ENCODE results near the gene SLC30A4. TPM values are rescaled to one million over a fixed set of nuclear protein-coding genes. Genes with fewer than 3 reads are reported as not detected.

The SLC30A4 gene
- total RNA-seq, 1 donor from 2014 or later = 5.8 TPM

GRCh38 chr15:45451265-45451664 is 71.3 kb downstream of the SLC30A4 start:
- no peak for DNase-seq (ENCODE audit: low spot score)

DNA sequence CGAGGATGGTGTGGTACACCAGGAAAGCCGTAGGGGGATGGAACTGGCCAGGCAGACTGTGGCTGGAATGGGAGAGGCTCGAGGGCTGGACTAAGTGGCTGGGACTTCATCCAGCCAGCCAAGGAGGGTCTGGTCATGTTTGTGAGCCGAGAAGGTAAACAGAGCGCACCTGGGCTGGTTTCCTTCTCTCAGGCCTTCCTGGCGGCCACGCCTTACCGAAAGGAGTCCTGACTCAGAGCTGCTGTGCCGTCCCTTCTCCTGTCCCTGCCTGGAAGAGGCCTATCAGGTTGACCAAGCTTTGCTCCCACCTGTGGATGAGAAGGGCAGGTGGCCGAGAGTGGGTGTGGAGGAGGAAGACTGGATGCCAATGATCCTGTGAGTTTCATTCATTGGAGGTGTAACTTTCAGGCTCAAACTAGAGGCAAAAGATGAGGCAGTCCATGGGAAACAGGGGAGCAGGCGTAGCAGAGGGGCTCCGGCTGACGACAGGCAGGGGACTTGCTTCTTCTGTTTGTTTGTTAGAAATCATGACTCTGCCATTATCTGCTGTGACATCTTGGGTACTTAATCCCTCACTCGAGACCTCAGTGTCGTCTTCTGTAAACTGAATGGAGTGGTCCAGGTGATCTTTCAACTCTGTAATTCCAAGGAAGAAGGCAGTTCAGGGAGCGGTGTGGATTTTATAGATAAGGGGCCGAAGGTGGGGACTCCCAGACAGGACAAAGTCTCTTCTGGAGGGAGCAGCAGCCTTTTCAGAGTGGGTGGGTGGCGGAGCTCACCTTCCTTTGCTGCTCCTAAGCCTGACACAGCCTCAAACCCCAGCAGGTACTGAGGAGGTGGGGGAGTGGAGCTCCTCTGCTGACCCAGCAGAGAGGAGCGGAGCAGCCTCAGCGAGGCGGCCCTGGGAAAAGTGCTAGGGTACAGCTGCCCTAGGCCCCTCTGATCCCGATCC is 72.4 kb downstream of the SLC30A4 start:
- peak; percentile 76 for DNase-seq (ENCODE audit: low spot score)

DNA sequence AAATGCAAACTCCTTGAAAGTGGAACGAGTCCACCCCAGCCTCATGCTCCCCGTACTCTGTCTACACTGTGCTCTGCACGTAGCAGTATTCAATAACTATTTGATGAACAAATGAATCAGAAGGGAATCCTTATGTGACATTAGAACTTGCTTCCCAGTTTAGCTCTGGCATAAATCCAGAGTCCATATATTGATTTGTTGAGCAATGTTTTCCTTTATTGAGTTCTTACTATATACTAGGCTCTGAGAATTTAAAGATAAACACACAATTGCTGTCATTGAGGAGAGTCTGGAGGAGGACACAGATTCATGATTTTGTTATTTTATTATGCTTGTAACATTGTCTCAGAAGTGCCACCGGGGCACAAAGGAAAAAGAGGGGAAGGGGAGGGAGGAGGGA is 73.2 kb downstream of the SLC30A4 start:
- DNase-seq (ENCODE audit: low spot score) = no peak

DNA sequence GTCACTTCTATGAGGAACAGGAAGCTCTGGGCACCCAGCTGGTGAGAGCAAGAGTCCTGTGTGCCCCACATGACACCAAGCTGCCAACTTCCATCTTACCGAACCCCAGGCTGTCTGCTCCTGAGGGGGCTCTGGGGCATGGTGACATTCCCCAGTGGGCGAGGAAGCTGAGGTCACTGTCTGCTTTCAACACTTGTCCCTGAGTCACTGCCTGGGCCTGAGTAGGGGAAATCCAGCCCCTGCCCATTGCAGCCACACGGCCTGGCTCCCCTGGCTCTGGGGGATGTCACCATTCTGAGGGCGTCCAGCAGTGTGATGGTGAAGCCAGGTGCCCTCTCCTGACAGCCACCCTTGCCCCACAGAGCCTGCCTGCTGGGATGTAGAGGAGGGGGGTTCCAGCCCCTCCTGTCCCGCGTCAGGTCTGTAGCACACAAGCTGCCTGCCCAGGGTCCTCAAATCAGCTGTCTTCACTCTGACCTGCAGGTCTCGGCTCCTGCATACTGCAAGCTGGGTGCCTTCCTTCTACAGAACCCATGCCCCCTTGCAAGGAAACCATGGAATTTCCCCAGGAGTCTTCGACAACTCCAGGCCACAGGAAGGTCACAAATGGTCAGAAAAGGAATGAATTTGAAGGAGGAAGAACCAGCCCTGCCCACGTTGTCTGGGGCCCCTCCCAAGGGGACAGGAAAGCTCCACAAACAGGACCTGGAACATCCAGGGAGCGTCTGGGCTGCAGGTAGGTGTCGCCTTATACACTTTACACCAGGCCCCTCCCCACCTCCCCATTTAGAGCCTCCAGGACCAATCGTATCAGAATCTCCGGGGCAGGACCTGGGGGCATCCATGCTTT is 74.3 kb downstream of the SLC30A4 start:
- no peak for DNase-seq (ENCODE audit: low spot score)

- no peak for DNase-seq (ENCODE audit: low spot score)
Measured at GRCh38 chr15:45443645-45444044, 78.9 kb downstream of the SLC30A4 start.

- DNase-seq (ENCODE audit: low spot score) = no peak
Measured at GRCh38 chr15:45442507-45443135, 79.9 kb downstream of the SLC30A4 start.

GRCh38 chr15:45441686-45442085 is 80.9 kb downstream of the SLC30A4 start:
- no peak for DNase-seq (ENCODE audit: low spot score)

- no peak for DNase-seq (ENCODE audit: low spot score)
Measured at GRCh38 chr15:45441036-45441435, 81.5 kb downstream of the SLC30A4 start.

DNA sequence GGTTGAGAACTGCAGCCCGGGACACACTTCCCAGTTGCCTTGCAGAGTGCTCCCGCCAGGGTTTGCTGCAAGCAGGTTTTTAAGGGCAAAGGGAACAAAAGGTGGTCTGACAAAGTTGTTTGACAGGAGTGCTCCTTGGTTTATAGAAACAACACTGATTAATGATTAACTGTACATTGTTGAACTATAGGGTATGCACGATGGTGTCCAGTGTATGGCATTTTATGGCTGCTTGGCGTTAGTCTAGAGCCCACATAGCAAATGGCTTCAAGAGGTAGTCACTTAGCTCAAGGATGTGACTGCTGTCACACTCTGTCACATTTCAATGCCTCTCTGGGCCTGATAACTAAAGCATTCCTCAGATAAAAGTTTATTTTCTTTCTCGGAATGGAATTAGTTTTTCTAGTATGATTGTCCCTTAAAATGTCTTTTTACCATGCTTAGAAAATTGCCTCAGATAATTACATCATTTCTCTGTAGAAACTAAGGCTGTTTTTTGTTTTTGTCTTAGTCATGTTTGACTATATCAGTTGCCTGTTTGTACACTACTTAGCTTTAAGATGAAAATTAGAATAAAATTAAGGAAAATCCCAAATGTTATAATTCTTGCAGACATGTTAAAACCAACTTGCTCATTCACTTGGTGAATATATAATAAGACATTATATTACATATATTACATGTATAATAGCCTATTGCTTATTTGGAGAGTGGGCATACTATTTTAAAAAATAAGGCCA is 82.9 kb downstream of the SLC30A4 start:
- DNase-seq (ENCODE audit: low spot score) = no peak

DNA sequence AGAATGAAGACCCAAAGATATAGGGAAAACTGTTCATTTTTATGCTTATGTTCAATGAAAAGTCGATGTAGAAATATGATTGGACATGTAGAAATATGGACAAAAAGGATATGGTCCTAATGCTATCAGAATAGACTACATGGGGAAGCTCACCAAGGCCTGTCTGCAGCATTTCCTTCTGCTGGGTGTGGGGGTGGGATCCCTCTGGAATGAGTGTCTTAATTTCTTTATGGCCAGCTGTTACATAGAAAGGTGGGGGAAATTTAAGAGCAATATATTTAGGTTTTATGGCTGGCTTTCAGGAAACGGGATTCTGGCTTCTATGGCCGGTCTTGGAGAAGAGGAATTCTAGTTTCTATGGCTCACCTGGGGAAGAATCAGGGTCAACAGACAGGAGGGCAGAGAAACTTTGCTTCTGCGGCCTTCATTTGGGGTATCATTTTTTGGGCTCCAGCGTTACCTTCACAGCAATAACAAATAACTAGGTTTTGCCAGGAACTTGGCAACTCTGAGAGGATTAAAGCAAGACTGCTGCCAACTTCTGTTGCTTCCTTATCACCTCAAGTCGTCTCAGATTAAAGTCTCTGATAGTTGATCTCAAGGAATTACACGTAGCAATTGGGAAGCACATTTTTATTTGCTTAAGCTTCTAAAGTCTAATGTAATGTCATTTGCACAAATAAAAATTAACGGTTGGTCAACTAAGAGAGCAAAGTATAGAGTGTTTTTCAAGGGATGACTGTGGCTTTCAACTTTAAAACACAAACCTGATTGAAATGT is 87.2 kb downstream of the SLC30A4 start:
- no peak for DNase-seq (ENCODE audit: low spot score)

DNA sequence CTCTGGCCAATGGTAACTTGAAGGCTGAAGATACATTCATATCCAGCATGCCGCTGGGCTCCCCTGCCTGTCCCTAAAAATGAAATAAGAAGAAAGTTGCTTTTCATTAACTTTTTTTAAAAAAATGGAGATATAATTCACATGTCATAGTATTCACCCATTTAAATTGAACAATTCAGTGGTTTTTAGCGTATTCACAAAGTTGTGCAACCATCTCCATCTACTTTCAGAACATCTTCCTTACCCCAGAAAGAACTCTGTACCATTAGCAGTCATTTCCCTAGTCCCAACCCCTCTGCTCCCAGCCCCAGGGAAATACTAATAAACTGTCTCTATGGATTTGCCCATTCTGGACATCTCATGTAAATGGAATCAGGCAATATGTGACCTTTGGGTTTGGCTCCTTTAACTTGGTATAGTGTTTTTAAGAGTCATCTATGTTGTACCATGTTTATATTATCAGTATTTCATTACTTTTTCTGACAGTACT is 88.4 kb downstream of the SLC30A4 start:
- no peak for DNase-seq (ENCODE audit: low spot score)

- no peak for DNase-seq (ENCODE audit: low spot score)
Measured at GRCh38 chr15:45431511-45431910, 91.0 kb downstream of the SLC30A4 start.

GRCh38 chr15:45429941-45430792 is 92.4 kb downstream of the SLC30A4 start:
- peak; percentile 67 for DNase-seq (ENCODE audit: low spot score)

Other genes with a start within 250 kb of the SLC30A4 start
- 47.6 TPM for gene GATM, start 144.2 kb downstream of the SLC30A4 start, total RNA-seq
- gene BLOC1S6, start 64.6 kb upstream of the SLC30A4 start, total RNA-seq = 34.1 TPM
- gene SQOR, start 112.3 kb upstream of the SLC30A4 start, total RNA-seq = 51.6 TPM

Data from ureter (tissue), 1 donor.